GM23338 (cell line): ENCODE measurements around the gene TFEB. TPM values are rescaled to one million over a fixed set of nuclear protein-coding genes. Genes with fewer than 3 reads are reported as not detected.

Experiments used
- ATAC-seq: fragments of 200-7000 bp; cut with Tn5 transposase; 3 replicates; pipeline ENCODE4 v1.9.1; 2020
- DNase-seq: peaks from one replicate; pipeline ENCODE4 v3.0.0-alpha.2; 2015; ENCODE audit warnings: low spot score
- H2AFZ ChIP-seq: fragments of 200-600 bp; sonication (generic); 2 replicates; pipeline ENCODE4 v1.8.0; 2016; ENCODE audit warnings: antibody characterized with exemption, mild to moderate bottlenecking, moderate library complexity
- H3F3A ChIP-seq: fragments of 200-600 bp; sonication (generic); replicated peaks from 2 replicates; pipeline ENCODE4 v1.8.0; 2017; ENCODE audit warnings: antibody characterized with exemption, mixed run types, low read depth
- H3K27ac ChIP-seq: fragments of 200-600 bp; sonication (generic); 2 replicates; pipeline ENCODE4 v1.6.1; 2016; ENCODE audit warnings: low read depth
- H3K27me3 ChIP-seq: fragments of 200-600 bp; sonication (generic); 2 replicates; pipeline ENCODE4 v1.8.0; 2016; ENCODE audit warnings: mild to moderate bottlenecking, mixed run types, moderate library complexity; ENCODE audit not compliant: insufficient read depth
- H3K36me3 ChIP-seq: fragments of 200-600 bp; sonication (generic); 2 replicates; pipeline ENCODE4 v1.8.0; 2016; ENCODE audit warnings: mild to moderate bottlenecking; ENCODE audit not compliant: insufficient read depth
- H3K4me1 ChIP-seq: fragments of 200-600 bp; sonication (generic); 2 replicates; pipeline ENCODE4 v1.8.0; 2016; ENCODE audit warnings: mild to moderate bottlenecking, moderate library complexity; ENCODE audit not compliant: insufficient read depth
- H3K4me2 ChIP-seq: fragments of 200-600 bp; sonication (generic); 2 replicates; pipeline ENCODE4 v1.7.1; 2017; ENCODE audit warnings: mixed run types
- H3K4me3 ChIP-seq: fragments of 200-600 bp; sonication (generic); 2 replicates; pipeline ENCODE4 v1.6.1; 2016; ENCODE audit warnings: mixed run types
- H3K79me2 ChIP-seq: fragments of 200-600 bp; sonication (generic); replicated peaks from 2 replicates; pipeline ENCODE4 v1.8.0; 2017; ENCODE audit warnings: mild to moderate bottlenecking; ENCODE audit not compliant: insufficient read depth
- H3K9me2 ChIP-seq: fragments of 200-600 bp; sonication (generic); 2 replicates; pipeline ENCODE4 v1.8.0; 2017; ENCODE audit not compliant: insufficient read depth
- H4K20me1 ChIP-seq: fragments of 200-600 bp; sonication (generic); replicated peaks from 2 replicates; pipeline ENCODE4 v1.8.0; 2017; ENCODE audit warnings: mild to moderate bottlenecking; ENCODE audit not compliant: insufficient read depth
- H3K27ac Mint-ChIP-seq: 2 replicates; pipeline ENCODE4 v1.8.0; 2020; ENCODE audit warnings: inconsistent platforms, mild to moderate bottlenecking, moderate library complexity, mixed read lengths
- H3K27me3 Mint-ChIP-seq: 3 replicates; pipeline ENCODE4 v1.8.0; 2022; ENCODE audit warnings: low read depth, mild to moderate bottlenecking, moderate library complexity, mixed read lengths, inconsistent platforms; ENCODE audit not compliant: insufficient read depth, poor library complexity
- H3K36me3 Mint-ChIP-seq: 3 replicates; pipeline ENCODE4 v1.8.0; 2021; ENCODE audit warnings: low read depth, mild to moderate bottlenecking, inconsistent platforms, moderate library complexity, mixed read lengths
- H3K4me1 Mint-ChIP-seq: 3 replicates; pipeline ENCODE4 v1.8.0; 2020; ENCODE audit warnings: mild to moderate bottlenecking, inconsistent platforms, mixed read lengths
- H3K4me3 Mint-ChIP-seq: 3 replicates; pipeline ENCODE4 v1.8.0; 2021; ENCODE audit warnings: moderate library complexity, mild to moderate bottlenecking, inconsistent platforms, mixed read lengths
- H3K9me3 Mint-ChIP-seq: 3 replicates; pipeline ENCODE4 v1.8.0; 2020; ENCODE audit warnings: moderate library complexity, mild to moderate bottlenecking, inconsistent platforms, mixed read lengths
- CREB1 ChIP-seq: fragments of 250-450 bp; sonication (Bioruptor Pico); IDR thresholded peaks from 2 replicates; pipeline ENCODE4 v1.5.0; 2020; ENCODE audit warnings: low read depth, mild to moderate bottlenecking, moderate library complexity
- EZH2phosphoT487 ChIP-seq: fragments of 200-600 bp; sonication (generic); IDR thresholded peaks from one replicate; pipeline ENCODE4 v1.8.1; 2018; ENCODE audit warnings: antibody characterized with exemption; ENCODE audit not compliant: unreplicated experiment
- JUNB ChIP-seq: IDR thresholded peaks from one replicate; pipeline ENCODE4 v1.6.1; 2016; ENCODE audit warnings: antibody characterized with exemption; ENCODE audit not compliant: unreplicated experiment
- NANOG ChIP-seq: IDR thresholded peaks from 2 replicates; pipeline ENCODE4 v1.6.1; 2016; ENCODE audit warnings: antibody characterized with exemption, borderline replicate concordance
- POLR2AphosphoS5 ChIP-seq: IDR thresholded peaks from 2 replicates; pipeline ENCODE4 v1.6.1; 2016; ENCODE audit warnings: antibody characterized with exemption, low read depth
- STAT1 ChIP-seq: IDR thresholded peaks from one replicate; pipeline ENCODE4 v1.6.1; 2016; ENCODE audit warnings: antibody characterized with exemption; ENCODE audit not compliant: unreplicated experiment
- ZNF114 ChIP-seq: fragments of 250-450 bp; sonication (Bioruptor Pico); IDR thresholded peaks from 2 replicates; pipeline ENCODE4 v1.5.0; 2020; ENCODE audit warnings: mild to moderate bottlenecking, moderate library complexity
- ZNF331 ChIP-seq: fragments of 250-450 bp; sonication (Bioruptor Pico); IDR thresholded peaks from 2 replicates; pipeline ENCODE4 v1.5.0; 2020; ENCODE audit warnings: low read depth, mild to moderate bottlenecking, moderate library complexity
- polyA plus RNA-seq: library from polyadenylated mRNA; unstranded; fragments of >200 nt; fragmentation: Nextera tagmentation; extraction: Ambion mirVana; gene quantifications from 2 replicates; pipeline ENCODE4 v1.2.1, GENCODE V29; 2016
- total RNA-seq: library from RNA; depleted of rRNA; stranded (reverse); fragments of >200 nt; shearing (Covaris generic); gene quantifications from 2 replicates; pipeline ENCODE4 v1.2.3, GENCODE V29; 2014
- TF ChIP-seq, protein P1 (sequence below), 2 experiments: fragments of 200-600 bp in 1 of 2; sonication (generic) in 1 of 2; conservative IDR thresholded peaks; 2 replicates each; pipeline versions ENCODE4 v1.5.1 to v1.6.1; 2016 to 2017; ENCODE audit warnings: antibody characterized with exemption in 2 of 2, low read depth in 2 of 2, mild to moderate bottlenecking in 2 of 2, moderate library complexity in 1 of 2
- TF ChIP-seq, protein P2 (sequence below): IDR thresholded peaks from one replicate; pipeline ENCODE4 v1.6.1; 2018; ENCODE audit warnings: antibody characterized with exemption; ENCODE audit not compliant: unreplicated experiment
- TF ChIP-seq, protein P3 (sequence below): IDR thresholded peaks from 2 replicates; pipeline ENCODE4 v1.6.1; 2016; ENCODE audit warnings: antibody characterized with exemption

Gene TFEB
- total and polyA plus RNA-seq, 2 experiments from 2014 or later: 1.3 to 4.3 TPM

DNA sequence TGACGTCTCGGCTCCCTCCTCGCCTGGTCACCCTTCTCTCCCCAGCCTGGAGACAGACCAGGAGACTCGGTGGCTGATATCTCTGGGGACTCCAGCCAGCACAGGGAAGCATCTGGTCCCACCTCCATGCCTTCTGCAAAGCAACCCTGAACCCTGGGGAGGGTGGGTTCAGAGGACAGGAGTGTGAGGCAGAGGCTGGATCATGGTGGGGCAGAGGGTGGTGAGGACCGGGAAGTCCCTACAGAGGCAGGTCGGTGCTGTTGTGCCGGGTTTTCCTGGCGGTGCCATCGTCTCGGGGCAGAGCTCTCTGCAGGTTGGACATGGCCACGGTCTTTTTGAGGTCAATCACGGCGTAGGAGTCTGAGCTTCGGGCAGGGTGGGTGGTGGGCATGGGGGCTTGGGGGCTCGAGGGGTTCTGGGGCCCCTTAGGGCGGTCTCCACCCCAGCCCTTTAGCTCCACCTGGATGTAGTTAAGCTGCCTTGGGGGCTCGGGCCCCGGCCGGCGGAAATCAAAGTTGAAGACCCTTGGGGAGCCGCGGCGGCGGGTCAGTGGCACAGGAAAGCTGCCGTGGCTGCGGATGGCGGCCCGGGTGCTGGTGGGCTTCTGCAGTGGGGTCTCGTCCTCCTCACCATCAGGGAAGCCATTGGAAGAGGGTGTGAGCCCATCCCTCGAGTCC lies 35.1 kb upstream of the TFEB start:
- Mint-ChIP-seq H3K4me3 (no peak overlapping the region), H3K27me3 (peaks cover 7% of the 10 kb centered on the region), H3K4me1 (peaks cover 9% of the 10 kb centered on the region), H3K27ac (no peak overlapping the region), H3K36me3 (peaks cover 24% of the 10 kb centered on the region), H3K9me3 (no peaks in the 10 kb centered on the region)
- Histone ChIP-seq H3K4me1 (no peaks in the 10 kb centered on the region), H3K4me2 (no peak overlapping the region), H3K4me3 (no peak overlapping the region), H2AFZ (no peak overlapping the region), H3F3A (no peaks in the 10 kb centered on the region), H3K27me3 (no peaks in the 10 kb centered on the region), H4K20me1 (no peaks in the 10 kb centered on the region), H3K36me3 (no peaks in the 10 kb centered on the region; the same call in 1 of the 2 replicates), H3K27ac (no peak overlapping the region), H3K9me2 (no peaks in the 10 kb centered on the region), H3K79me2 (no peaks in the 10 kb centered on the region)
- DNase-seq (no peak), ATAC-seq (no peak)
- TF ChIP-seq ZNF331 (no peak), STAT1 (no peak), ZNF114 (CRISPR knock-in tag) (no peak), EZH2phosphoT487 (no peak), NANOG (no peak), JUNB (no peak), CREB1 (no peak), POLR2AphosphoS5 (no peak)
- TF ChIP-seq, protein P1, sequence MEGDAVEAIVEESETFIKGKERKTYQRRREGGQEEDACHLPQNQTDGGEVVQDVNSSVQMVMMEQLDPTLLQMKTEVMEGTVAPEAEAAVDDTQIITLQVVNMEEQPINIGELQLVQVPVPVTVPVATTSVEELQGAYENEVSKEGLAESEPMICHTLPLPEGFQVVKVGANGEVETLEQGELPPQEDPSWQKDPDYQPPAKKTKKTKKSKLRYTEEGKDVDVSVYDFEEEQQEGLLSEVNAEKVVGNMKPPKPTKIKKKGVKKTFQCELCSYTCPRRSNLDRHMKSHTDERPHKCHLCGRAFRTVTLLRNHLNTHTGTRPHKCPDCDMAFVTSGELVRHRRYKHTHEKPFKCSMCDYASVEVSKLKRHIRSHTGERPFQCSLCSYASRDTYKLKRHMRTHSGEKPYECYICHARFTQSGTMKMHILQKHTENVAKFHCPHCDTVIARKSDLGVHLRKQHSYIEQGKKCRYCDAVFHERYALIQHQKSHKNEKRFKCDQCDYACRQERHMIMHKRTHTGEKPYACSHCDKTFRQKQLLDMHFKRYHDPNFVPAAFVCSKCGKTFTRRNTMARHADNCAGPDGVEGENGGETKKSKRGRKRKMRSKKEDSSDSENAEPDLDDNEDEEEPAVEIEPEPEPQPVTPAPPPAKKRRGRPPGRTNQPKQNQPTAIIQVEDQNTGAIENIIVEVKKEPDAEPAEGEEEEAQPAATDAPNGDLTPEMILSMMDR (conservative IDR thresholded peaks at IDR 0.05; ENCODE audit: low read depth in 2 of 2): no peak
- TF ChIP-seq, protein P2, sequence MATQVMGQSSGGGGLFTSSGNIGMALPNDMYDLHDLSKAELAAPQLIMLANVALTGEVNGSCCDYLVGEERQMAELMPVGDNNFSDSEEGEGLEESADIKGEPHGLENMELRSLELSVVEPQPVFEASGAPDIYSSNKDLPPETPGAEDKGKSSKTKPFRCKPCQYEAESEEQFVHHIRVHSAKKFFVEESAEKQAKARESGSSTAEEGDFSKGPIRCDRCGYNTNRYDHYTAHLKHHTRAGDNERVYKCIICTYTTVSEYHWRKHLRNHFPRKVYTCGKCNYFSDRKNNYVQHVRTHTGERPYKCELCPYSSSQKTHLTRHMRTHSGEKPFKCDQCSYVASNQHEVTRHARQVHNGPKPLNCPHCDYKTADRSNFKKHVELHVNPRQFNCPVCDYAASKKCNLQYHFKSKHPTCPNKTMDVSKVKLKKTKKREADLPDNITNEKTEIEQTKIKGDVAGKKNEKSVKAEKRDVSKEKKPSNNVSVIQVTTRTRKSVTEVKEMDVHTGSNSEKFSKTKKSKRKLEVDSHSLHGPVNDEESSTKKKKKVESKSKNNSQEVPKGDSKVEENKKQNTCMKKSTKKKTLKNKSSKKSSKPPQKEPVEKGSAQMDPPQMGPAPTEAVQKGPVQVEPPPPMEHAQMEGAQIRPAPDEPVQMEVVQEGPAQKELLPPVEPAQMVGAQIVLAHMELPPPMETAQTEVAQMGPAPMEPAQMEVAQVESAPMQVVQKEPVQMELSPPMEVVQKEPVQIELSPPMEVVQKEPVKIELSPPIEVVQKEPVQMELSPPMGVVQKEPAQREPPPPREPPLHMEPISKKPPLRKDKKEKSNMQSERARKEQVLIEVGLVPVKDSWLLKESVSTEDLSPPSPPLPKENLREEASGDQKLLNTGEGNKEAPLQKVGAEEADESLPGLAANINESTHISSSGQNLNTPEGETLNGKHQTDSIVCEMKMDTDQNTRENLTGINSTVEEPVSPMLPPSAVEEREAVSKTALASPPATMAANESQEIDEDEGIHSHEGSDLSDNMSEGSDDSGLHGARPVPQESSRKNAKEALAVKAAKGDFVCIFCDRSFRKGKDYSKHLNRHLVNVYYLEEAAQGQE: no peak
- TF ChIP-seq, protein P3, sequence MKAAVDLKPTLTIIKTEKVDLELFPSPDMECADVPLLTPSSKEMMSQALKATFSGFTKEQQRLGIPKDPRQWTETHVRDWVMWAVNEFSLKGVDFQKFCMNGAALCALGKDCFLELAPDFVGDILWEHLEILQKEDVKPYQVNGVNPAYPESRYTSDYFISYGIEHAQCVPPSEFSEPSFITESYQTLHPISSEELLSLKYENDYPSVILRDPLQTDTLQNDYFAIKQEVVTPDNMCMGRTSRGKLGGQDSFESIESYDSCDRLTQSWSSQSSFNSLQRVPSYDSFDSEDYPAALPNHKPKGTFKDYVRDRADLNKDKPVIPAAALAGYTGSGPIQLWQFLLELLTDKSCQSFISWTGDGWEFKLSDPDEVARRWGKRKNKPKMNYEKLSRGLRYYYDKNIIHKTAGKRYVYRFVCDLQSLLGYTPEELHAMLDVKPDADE: no peak
